ENCODE measurements around the gene KCTD6. TPM values are rescaled to one million over a fixed set of nuclear protein-coding genes. Genes with fewer than 3 reads are reported as not detected.
A peak's percentile ranks its signal among the peaks of the same experiment; 100 is the strongest.

Gene KCTD6
- polyA plus RNA-seq, 1 donor from 2014 or later = 64.0 TPM

GRCh38 chr3:58495101-58495500 lies 3.2 kb downstream of the KCTD6 start:
- H3K36me3 ChIP-seq (ENCODE audit: insufficient read depth, low read length) = no peaks in the 10 kb centered on the region
- peak overlapping the region; percentile 87 for H3K4me2 ChIP-seq (ENCODE audit: low read length)
- peaks cover 57% of the 10 kb centered on the region for H3K79me2 ChIP-seq (replicated peaks; ENCODE audit: insufficient read depth, low read length)
- H2AFZ ChIP-seq (ENCODE audit: low read depth, low read length) = no peak overlapping the region
- H3K9ac ChIP-seq (ENCODE audit: low read length) = no peak overlapping the region
- no peaks in the 10 kb centered on the region for H4K20me1 ChIP-seq (ENCODE audit: insufficient read depth)
- H3K4me3 ChIP-seq (ENCODE audit: low read length) = peak overlapping the region; percentile 74
- H3F3A ChIP-seq (ENCODE audit: insufficient read depth, low read length, poor library complexity, severe bottlenecking) = no peaks in the 10 kb centered on the region
- H3K27me3 ChIP-seq (ENCODE audit: insufficient read depth, low read depth, low read length) = no peaks in the 10 kb centered on the region
- TF ChIP-seq TAF1 (IDR thresholded peaks at IDR 0.05; ENCODE audit: low read depth) = no peak
- no peak for TF ChIP-seq SMC3 (conservative IDR thresholded peaks at IDR 0.05; ENCODE audit: poor library complexity)
- no peak for TF ChIP-seq MXI1 (conservative IDR thresholded peaks at IDR 0.05; ENCODE audit: poor library complexity, severe bottlenecking)
- no peak for TF ChIP-seq EP300 (conservative IDR thresholded peaks at IDR 0.05; ENCODE audit: poor library complexity, severe bottlenecking)
- TF ChIP-seq, protein P1, sequence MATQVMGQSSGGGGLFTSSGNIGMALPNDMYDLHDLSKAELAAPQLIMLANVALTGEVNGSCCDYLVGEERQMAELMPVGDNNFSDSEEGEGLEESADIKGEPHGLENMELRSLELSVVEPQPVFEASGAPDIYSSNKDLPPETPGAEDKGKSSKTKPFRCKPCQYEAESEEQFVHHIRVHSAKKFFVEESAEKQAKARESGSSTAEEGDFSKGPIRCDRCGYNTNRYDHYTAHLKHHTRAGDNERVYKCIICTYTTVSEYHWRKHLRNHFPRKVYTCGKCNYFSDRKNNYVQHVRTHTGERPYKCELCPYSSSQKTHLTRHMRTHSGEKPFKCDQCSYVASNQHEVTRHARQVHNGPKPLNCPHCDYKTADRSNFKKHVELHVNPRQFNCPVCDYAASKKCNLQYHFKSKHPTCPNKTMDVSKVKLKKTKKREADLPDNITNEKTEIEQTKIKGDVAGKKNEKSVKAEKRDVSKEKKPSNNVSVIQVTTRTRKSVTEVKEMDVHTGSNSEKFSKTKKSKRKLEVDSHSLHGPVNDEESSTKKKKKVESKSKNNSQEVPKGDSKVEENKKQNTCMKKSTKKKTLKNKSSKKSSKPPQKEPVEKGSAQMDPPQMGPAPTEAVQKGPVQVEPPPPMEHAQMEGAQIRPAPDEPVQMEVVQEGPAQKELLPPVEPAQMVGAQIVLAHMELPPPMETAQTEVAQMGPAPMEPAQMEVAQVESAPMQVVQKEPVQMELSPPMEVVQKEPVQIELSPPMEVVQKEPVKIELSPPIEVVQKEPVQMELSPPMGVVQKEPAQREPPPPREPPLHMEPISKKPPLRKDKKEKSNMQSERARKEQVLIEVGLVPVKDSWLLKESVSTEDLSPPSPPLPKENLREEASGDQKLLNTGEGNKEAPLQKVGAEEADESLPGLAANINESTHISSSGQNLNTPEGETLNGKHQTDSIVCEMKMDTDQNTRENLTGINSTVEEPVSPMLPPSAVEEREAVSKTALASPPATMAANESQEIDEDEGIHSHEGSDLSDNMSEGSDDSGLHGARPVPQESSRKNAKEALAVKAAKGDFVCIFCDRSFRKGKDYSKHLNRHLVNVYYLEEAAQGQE (IDR thresholded peaks at IDR 0.05; ENCODE audit: borderline replicate concordance) = no peak
- TF ChIP-seq EZH2 (IDR thresholded peaks at IDR 0.05; ENCODE audit: borderline replicate concordance, insufficient read depth, low read length, poor library complexity, severe bottlenecking) = no peak
- no peak for TF ChIP-seq RAD21 (conservative IDR thresholded peaks at IDR 0.05)
- no peak for TF ChIP-seq POLR2AphosphoS5 (IDR thresholded peaks at IDR 0.05)
- TF ChIP-seq, protein P2, sequence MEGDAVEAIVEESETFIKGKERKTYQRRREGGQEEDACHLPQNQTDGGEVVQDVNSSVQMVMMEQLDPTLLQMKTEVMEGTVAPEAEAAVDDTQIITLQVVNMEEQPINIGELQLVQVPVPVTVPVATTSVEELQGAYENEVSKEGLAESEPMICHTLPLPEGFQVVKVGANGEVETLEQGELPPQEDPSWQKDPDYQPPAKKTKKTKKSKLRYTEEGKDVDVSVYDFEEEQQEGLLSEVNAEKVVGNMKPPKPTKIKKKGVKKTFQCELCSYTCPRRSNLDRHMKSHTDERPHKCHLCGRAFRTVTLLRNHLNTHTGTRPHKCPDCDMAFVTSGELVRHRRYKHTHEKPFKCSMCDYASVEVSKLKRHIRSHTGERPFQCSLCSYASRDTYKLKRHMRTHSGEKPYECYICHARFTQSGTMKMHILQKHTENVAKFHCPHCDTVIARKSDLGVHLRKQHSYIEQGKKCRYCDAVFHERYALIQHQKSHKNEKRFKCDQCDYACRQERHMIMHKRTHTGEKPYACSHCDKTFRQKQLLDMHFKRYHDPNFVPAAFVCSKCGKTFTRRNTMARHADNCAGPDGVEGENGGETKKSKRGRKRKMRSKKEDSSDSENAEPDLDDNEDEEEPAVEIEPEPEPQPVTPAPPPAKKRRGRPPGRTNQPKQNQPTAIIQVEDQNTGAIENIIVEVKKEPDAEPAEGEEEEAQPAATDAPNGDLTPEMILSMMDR (IDR thresholded peaks at IDR 0.05; ENCODE audit: poor library complexity, severe bottlenecking) = no peak
- no peaks in the 10 kb centered on the region for H3K9me2 ChIP-seq (ENCODE audit: insufficient read depth, low read length)
- no peaks in the 10 kb centered on the region for H3K9me3 ChIP-seq (ENCODE audit: low read length)
- H3K27ac ChIP-seq (ENCODE audit: low read length) = no peak overlapping the region

- peaks cover 64% of the 10 kb centered on the region for H3K79me2 ChIP-seq (replicated peaks; ENCODE audit: insufficient read depth, low read length)
- no peak overlapping the region for H3K4me2 ChIP-seq (ENCODE audit: low read length)
- H3K27ac ChIP-seq (ENCODE audit: low read length) = no peak overlapping the region
- TF ChIP-seq SMC3 (conservative IDR thresholded peaks at IDR 0.05; ENCODE audit: poor library complexity) (no peak), RAD21 (conservative IDR thresholded peaks at IDR 0.05) (no peak), TAF1 (IDR thresholded peaks at IDR 0.05; ENCODE audit: low read depth) (no peak), POLR2AphosphoS5 (IDR thresholded peaks at IDR 0.05) (no peak), MXI1 (conservative IDR thresholded peaks at IDR 0.05; ENCODE audit: poor library complexity, severe bottlenecking) (no peak), EZH2 (IDR thresholded peaks at IDR 0.05; ENCODE audit: borderline replicate concordance, insufficient read depth, low read length, poor library complexity, severe bottlenecking) (no peak), EP300 (conservative IDR thresholded peaks at IDR 0.05; ENCODE audit: poor library complexity, severe bottlenecking) (no peak)
- TF ChIP-seq, protein P2 (IDR thresholded peaks at IDR 0.05; ENCODE audit: poor library complexity, severe bottlenecking) = no peak
- TF ChIP-seq, protein P1 (IDR thresholded peaks at IDR 0.05; ENCODE audit: borderline replicate concordance) = no peak
- peaks cover 5% of the 10 kb centered on the region for H3K36me3 ChIP-seq (ENCODE audit: insufficient read depth, low read length)
- H2AFZ ChIP-seq (ENCODE audit: low read depth, low read length) = no peak overlapping the region
- no peaks in the 10 kb centered on the region for H3K27me3 ChIP-seq (ENCODE audit: insufficient read depth, low read depth, low read length)
- no peaks in the 10 kb centered on the region for H3K9me2 ChIP-seq (ENCODE audit: insufficient read depth, low read length)
- H3F3A ChIP-seq (ENCODE audit: insufficient read depth, low read length, poor library complexity, severe bottlenecking) = no peaks in the 10 kb centered on the region
- no peaks in the 10 kb centered on the region for H4K20me1 ChIP-seq (ENCODE audit: insufficient read depth)
- H3K4me3 ChIP-seq (ENCODE audit: low read length) = peak overlapping the region; percentile 74
- no peak overlapping the region for H3K9ac ChIP-seq (ENCODE audit: low read length)
- H3K9me3 ChIP-seq (ENCODE audit: low read length) = no peaks in the 10 kb centered on the region
Measured at GRCh38 chr3:58496206-58496857, 4.4 kb downstream of the KCTD6 start.

Measured in neural cell (in vitro differentiated cells).